GM10266 (cell line): ENCODE measurements around the gene CAMK4.

Experiments
- DNase-seq: peaks from one replicate; pipeline ENCODE4 v3.0.0; 2012; ENCODE audit errors: extremely low spot score
- TF ChIP-seq, protein P1 (sequence below): IDR thresholded peaks from 2 replicates; pipeline ENCODE4 v1.5.1; 2012; ENCODE audit warnings: mild to moderate bottlenecking, low read depth; ENCODE audit not compliant: control insufficient read depth, insufficient read depth; ENCODE audit errors: missing control alignments

Gene CAMK4

GRCh38 chr5:111223787-111224560, at the start of gene CAMK4:
Gene CAMK4, plus strand, starts transcription at chr5:111224384. Its CDS starts 100 bp downstream, at chr5:111224484.
- DNase-seq = peak; percentile 88
- TF ChIP-seq, protein P1, sequence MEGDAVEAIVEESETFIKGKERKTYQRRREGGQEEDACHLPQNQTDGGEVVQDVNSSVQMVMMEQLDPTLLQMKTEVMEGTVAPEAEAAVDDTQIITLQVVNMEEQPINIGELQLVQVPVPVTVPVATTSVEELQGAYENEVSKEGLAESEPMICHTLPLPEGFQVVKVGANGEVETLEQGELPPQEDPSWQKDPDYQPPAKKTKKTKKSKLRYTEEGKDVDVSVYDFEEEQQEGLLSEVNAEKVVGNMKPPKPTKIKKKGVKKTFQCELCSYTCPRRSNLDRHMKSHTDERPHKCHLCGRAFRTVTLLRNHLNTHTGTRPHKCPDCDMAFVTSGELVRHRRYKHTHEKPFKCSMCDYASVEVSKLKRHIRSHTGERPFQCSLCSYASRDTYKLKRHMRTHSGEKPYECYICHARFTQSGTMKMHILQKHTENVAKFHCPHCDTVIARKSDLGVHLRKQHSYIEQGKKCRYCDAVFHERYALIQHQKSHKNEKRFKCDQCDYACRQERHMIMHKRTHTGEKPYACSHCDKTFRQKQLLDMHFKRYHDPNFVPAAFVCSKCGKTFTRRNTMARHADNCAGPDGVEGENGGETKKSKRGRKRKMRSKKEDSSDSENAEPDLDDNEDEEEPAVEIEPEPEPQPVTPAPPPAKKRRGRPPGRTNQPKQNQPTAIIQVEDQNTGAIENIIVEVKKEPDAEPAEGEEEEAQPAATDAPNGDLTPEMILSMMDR = peak; percentile 44

- DNase-seq = no peak
- TF ChIP-seq, protein P1 = no peak
Observed at GRCh38 chr5:111183064-111183463, 41.1 kb upstream of the CAMK4 start.

DNA sequence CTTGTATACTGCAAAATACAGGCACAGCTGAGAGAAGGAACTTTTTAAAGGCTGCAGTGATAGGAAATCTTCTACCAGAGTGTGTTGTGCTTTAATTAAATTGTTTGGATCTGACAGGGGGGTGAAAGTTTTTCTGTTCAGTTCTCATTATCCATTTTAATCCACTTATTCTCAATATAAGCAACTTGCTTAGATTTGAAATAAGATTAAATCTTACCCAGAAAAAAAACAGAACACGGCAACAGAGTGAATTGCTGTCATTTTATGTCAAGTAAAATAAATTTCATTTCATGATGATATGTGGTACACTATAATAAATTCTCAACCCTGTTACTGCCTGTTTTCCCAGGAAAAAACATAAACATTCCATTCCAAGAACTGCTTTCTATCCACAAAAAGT, 37.1 kb upstream of the CAMK4 start:
- no peak for DNase-seq
- TF ChIP-seq, protein P1 = no peak

- DNase-seq = no peak
- TF ChIP-seq, protein P1 = no peak
Observed at GRCh38 chr5:111194053-111194452, 30.1 kb upstream of the CAMK4 start.

DNA sequence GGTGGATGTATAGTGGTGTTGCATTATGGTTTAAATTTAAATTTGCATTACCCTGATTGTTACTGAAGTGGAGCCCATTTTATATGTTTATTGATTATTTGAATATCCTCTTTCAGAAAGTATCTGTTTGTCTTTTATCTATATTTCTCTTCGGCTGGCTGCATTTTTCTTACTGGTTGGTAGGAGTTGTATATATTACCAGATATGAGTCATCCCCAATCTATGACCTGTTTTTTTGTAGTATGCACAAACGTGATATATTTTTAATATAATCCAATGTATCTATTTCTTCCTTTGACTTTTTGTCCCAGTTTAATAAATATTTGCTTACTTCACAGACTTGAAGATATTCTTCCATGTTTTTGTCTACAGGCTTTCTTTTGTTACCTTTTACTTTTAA, 29.3 kb upstream of the CAMK4 start:
- TF ChIP-seq, protein P1 = no peak
- DNase-seq = no peak

GRCh38 chr5:111197523-111197922, 26.7 kb upstream of the CAMK4 start:
- TF ChIP-seq, protein P1 = no peak
- DNase-seq = no peak

- DNase-seq = no peak
- TF ChIP-seq, protein P1 = no peak
Observed at GRCh38 chr5:111198281-111198966, 25.8 kb upstream of the CAMK4 start.
